ENCODE data around the gene IL2RG. TPM values are rescaled to one million over a fixed set of nuclear protein-coding genes. Genes with fewer than 3 reads are reported as not detected.

Gene IL2RG
- total and polyA plus RNA-seq, 12 donors: 0.22 to 7.0 (median 3.5) TPM

- Histone ChIP-seq H3K9me3 (replicated peaks in 1 of 3) (no peaks in the 10 kb centered on the region), H3K4me3 (peak within 1 kb of the TSS in 2 of 4 donors; percentile 40 to 55), H3K27me3 (peaks cover 6% of the 10 kb centered on the region), H3K27ac (peak within 1 kb of the TSS; percentile 53 to 88 (median 78)), H3K36me3 (replicated peaks in 1 of 2) (no peaks in the 10 kb centered on the region), H3K4me1 (replicated peaks in 1 of 2) (peaks cover 0 to 6% of the 10 kb centered on the region in 2 donors)
- intact Hi-C loops (cut with DNase I): loop anchor here in 1 of 2 donors (5.0 kb wide), 1 partner anchor 59 kb away; no protein-coding TSS in a partner anchor
- 0 to 61% (median 18%) methylated on average over 19 to 73 of the region's 73 CpGs for WGBS, 4 donors
- TF ChIP-seq, protein P1, sequence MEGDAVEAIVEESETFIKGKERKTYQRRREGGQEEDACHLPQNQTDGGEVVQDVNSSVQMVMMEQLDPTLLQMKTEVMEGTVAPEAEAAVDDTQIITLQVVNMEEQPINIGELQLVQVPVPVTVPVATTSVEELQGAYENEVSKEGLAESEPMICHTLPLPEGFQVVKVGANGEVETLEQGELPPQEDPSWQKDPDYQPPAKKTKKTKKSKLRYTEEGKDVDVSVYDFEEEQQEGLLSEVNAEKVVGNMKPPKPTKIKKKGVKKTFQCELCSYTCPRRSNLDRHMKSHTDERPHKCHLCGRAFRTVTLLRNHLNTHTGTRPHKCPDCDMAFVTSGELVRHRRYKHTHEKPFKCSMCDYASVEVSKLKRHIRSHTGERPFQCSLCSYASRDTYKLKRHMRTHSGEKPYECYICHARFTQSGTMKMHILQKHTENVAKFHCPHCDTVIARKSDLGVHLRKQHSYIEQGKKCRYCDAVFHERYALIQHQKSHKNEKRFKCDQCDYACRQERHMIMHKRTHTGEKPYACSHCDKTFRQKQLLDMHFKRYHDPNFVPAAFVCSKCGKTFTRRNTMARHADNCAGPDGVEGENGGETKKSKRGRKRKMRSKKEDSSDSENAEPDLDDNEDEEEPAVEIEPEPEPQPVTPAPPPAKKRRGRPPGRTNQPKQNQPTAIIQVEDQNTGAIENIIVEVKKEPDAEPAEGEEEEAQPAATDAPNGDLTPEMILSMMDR (IDR thresholded peaks at IDR 0.05): peak in 4 of 6 experiments; percentile 40 to 96 (median 80)
- TF ChIP-seq POLR2A (IDR thresholded peaks at IDR 0.05): peak in 1 of 2 donors; percentile 71
- DNase-seq: peak; percentile 87 to 98 (median 94)
These were observed 43.1 kb downstream of the IL2RG start, which contains the start of gene SNX12 for GRCh38 chrX:71068044-71068918. SNX12 (minus strand) TSS chrX:71068334; CDS start chrX:71068306, 28 bp downstream.

DNA sequence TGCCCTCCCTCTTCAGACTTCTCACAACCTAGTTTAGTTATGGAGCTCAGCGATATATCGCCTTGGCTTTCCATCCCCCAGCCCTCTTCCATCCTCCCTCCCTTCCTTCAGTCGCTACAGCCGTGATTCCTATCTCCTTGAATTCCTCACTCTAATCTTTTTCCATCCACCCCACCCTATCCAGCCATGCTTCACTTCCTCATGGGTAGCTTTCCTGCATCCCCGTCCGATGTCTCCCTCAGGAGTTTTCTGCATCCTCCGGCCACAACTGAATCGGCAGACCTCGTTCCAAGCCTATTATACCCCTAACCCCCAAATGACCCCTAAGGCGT, 43.7 kb downstream of the IL2RG start:
- peak in 2 of 7 donors; percentile 13 to 21 for DNase-seq
- Histone ChIP-seq H3K4me3 (peak overlapping the region in 2 of 4 donors; percentile 40 to 55), H3K27me3 (peaks cover 6% of the 10 kb centered on the region), H3K36me3 (replicated peaks in 1 of 2) (no peaks in the 10 kb centered on the region), H3K27ac (peak overlapping the region; percentile 53 to 84 (median 78)), H3K4me1 (replicated peaks in 1 of 2) (peaks cover 0 to 6% of the 10 kb centered on the region in 2 donors), H3K9me3 (replicated peaks in 1 of 3) (no peaks in the 10 kb centered on the region)
- intact Hi-C loops (cut with DNase I): loop anchor here in 1 of 2 donors (5.0 kb wide), 1 partner anchor 60 kb away; no protein-coding TSS in a partner anchor
- TF ChIP-seq POLR2A (IDR thresholded peaks at IDR 0.05): no peak
- TF ChIP-seq, protein P1 (IDR thresholded peaks at IDR 0.05): no peak
- 0 to 37% (median 12%) methylated on average over 9 to 10 of the region's 10 CpGs for WGBS, 4 donors

GRCh38 chrX:71067089-71067488, 44.3 kb downstream of the IL2RG start:
- H3K9me3 ChIP-seq (replicated peaks in 1 of 3): no peaks in the 10 kb centered on the region
- 12 to 18% (median 15%) methylated on average over 2 of the region's 2 CpGs for WGBS, 4 donors
- H3K27ac ChIP-seq: peak overlapping the region in 3 of 5 donors; percentile 78 to 84 (median 84)
- H3K27me3 ChIP-seq: peaks cover 6% of the 10 kb centered on the region
- peak overlapping the region in 2 of 4 donors; percentile 40 to 55 for H3K4me3 ChIP-seq
- intact Hi-C loops (cut with DNase I): loop anchor here in 1 of 2 donors (5.0 kb wide), 1 partner anchor 60 kb away; no protein-coding TSS in a partner anchor
- peaks cover 0 to 6% of the 10 kb centered on the region in 2 donors for H3K4me1 ChIP-seq (replicated peaks in 1 of 2)
- TF ChIP-seq, protein P1 (IDR thresholded peaks at IDR 0.05): no peak
- no peak for TF ChIP-seq POLR2A (IDR thresholded peaks at IDR 0.05)
- no peaks in the 10 kb centered on the region for H3K36me3 ChIP-seq (replicated peaks in 1 of 2)
- no peak for DNase-seq

DNA sequence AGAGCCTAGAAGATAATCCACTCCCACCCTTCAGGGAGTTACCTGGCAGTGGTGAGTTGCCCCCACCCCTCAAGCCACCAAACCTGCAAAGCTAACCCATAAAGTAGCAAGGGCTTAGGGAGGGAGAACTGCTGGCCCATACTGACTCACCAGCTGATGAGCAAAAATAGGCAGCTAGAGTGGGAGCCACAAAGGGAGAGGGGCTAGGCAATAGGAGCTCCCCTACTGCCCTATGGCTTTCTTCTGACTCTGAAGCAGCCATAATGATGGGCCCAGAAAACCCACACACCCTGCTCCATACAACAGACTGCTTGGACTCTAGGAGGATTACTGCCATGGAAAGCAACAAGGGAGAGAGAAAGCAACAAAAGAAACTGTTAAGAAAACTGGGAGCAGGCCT, 51.2 kb downstream of the IL2RG start:
- H3K27me3 ChIP-seq: no peaks in the 10 kb centered on the region
- no peaks in the 10 kb centered on the region for H3K4me1 ChIP-seq (replicated peaks in 1 of 2)
- H3K9me3 ChIP-seq (replicated peaks in 1 of 3): no peaks in the 10 kb centered on the region
- no peak for DNase-seq
- TF ChIP-seq POLR2A (IDR thresholded peaks at IDR 0.05): no peak
- TF ChIP-seq, protein P1 (IDR thresholded peaks at IDR 0.05): no peak
- no peak overlapping the region for H3K4me3 ChIP-seq
- no peak overlapping the region for H3K27ac ChIP-seq
- intact Hi-C loops (cut with DNase I): no loop called here
- H3K36me3 ChIP-seq (replicated peaks in 1 of 2): peaks cover 0 to 11% of the 10 kb centered on the region in 2 donors

Data from adrenal gland (tissue), 12 donors.